HEK293T (cell line): Measurements from ENCODE around the gene LSAMP.

Experiments
- FOXA1 ChIP-seq: fragments of 450-650 bp; IDR thresholded peaks from 2 replicates; pipeline ENCODE4 v1.6.1; 2016; ENCODE audit warnings: mild to moderate bottlenecking
- L3MBTL2 ChIP-seq: fragments of 450-650 bp; conservative IDR thresholded peaks from 2 replicates; pipeline ENCODE4 v1.6.1; 2016; ENCODE audit warnings: mild to moderate bottlenecking
- NFRKB ChIP-seq: fragments of 450-650 bp; IDR thresholded peaks from 2 replicates; pipeline ENCODE4 v1.6.1; 2016; ENCODE audit warnings: mild to moderate bottlenecking, moderate library complexity
- PKNOX1 ChIP-seq: fragments of 450-650 bp; IDR thresholded peaks from 2 replicates; pipeline ENCODE4 v1.6.1; 2016
- SP1 ChIP-seq: fragments of 450-650 bp; IDR thresholded peaks from 2 replicates; pipeline ENCODE4 v1.6.1; 2017
- TARDBP ChIP-seq: fragments of 450-650 bp; IDR thresholded peaks from 2 replicates; pipeline ENCODE4 v1.6.1; 2016
- ZNF384 ChIP-seq: fragments of 450-650 bp; IDR thresholded peaks from 2 replicates; pipeline ENCODE4 v1.6.1; 2016

- TF ChIP-seq NFRKB (no peak), FOXA1 (no peak), TARDBP (no peak), L3MBTL2 (no peak), PKNOX1 (no peak), SP1 (no peak), ZNF384 (no peak)
Measured at GRCh38 chr3:115792206-115792955, 652.9 kb downstream of the LSAMP start.
